Measurements from ENCODE around the gene RABEP1. TPM values are rescaled to one million over a fixed set of nuclear protein-coding genes. Genes with fewer than 3 reads are reported as not detected.

The RABEP1 gene
- total RNA-seq, 1 experiment from 2014 or later, result 71.3 TPM

GRCh38 chr17:5309851-5310250 is 27.8 kb downstream of the RABEP1 start:
- H3K36me3 ChIP-seq (ENCODE audit: insufficient read depth, low read length, poor library complexity, severe bottlenecking), result no peaks in the 10 kb centered on the region
- no peaks in the 10 kb centered on the region for H3K4me1 ChIP-seq (ENCODE audit: insufficient read depth, low read length, poor library complexity, severe bottlenecking)
- no peak for DNase-seq (ENCODE audit: low spot score)
- CTCF ChIA-PET, result no interaction called here
- POLR2A ChIA-PET (ENCODE audit: low non-redundant PET), result interaction anchor here (0.6 kb wide), 1 partner anchor 323 kb away, joined by 3 read pairs; no protein-coding TSS in a partner anchor
- no peak overlapping the region for H3K4me3 ChIP-seq (ENCODE audit: low read depth, low read length, poor library complexity, severe bottlenecking)
- TF ChIP-seq EZH2 (IDR thresholded peaks at IDR 0.05; ENCODE audit: borderline replicate concordance, low read depth, low read length, poor library complexity, severe bottlenecking) (no peak), CTCF (conservative IDR thresholded peaks at IDR 0.05; ENCODE audit: low read depth, low read length) (no peak)
- intact Hi-C loops (cut with micrococcal nuclease; ENCODE audit: unreplicated experiment), result no loop called here
- no peaks in the 10 kb centered on the region for H3K27me3 ChIP-seq (replicated peaks; ENCODE audit: insufficient read depth, low read depth, low read length, poor library complexity)
- no TSS peak for BruUV-seq (replicated peaks)
- no peak overlapping the region for H3K27ac ChIP-seq (ENCODE audit: low read depth, low read length, poor library complexity, severe bottlenecking)
- H3K9me3 ChIP-seq (ENCODE audit: low read depth, low read length, poor library complexity, severe bottlenecking), result no peaks in the 10 kb centered on the region

- ChIA-PET CTCF (no interaction called here), POLR2A (ENCODE audit: low non-redundant PET) (no interaction called here)
- intact Hi-C loops (cut with micrococcal nuclease; ENCODE audit: unreplicated experiment), result no loop called here
- TF ChIP-seq EZH2 (IDR thresholded peaks at IDR 0.05; ENCODE audit: borderline replicate concordance, low read depth, low read length, poor library complexity, severe bottlenecking) (no peak), CTCF (conservative IDR thresholded peaks at IDR 0.05; ENCODE audit: low read depth, low read length) (no peak)
- Histone ChIP-seq H3K4me3 (ENCODE audit: low read depth, low read length, poor library complexity, severe bottlenecking) (no peak overlapping the region), H3K27me3 (replicated peaks; ENCODE audit: insufficient read depth, low read depth, low read length, poor library complexity) (no peaks in the 10 kb centered on the region), H3K4me1 (ENCODE audit: insufficient read depth, low read length, poor library complexity, severe bottlenecking) (no peaks in the 10 kb centered on the region), H3K27ac (ENCODE audit: low read depth, low read length, poor library complexity, severe bottlenecking) (no peak overlapping the region), H3K36me3 (ENCODE audit: insufficient read depth, low read length, poor library complexity, severe bottlenecking) (peaks cover 5% of the 10 kb centered on the region), H3K9me3 (ENCODE audit: low read depth, low read length, poor library complexity, severe bottlenecking) (no peaks in the 10 kb centered on the region)
- BruUV-seq (replicated peaks), result no TSS peak
- DNase-seq (ENCODE audit: low spot score), result no peak
Observed at GRCh38 chr17:5325851-5326250, 43.8 kb downstream of the RABEP1 start.

- no TSS peak for BruUV-seq (replicated peaks)
- CTCF ChIA-PET, result no interaction called here
Observed at GRCh38 chr17:5329784-5330557, 47.9 kb downstream of the RABEP1 start.

More at GRCh38 chr17:5329784-5330557, 47.9 kb downstream of the RABEP1 start:
- Histone ChIP-seq H3K9me3 (ENCODE audit: low read depth, low read length, poor library complexity, severe bottlenecking) (no peaks in the 10 kb centered on the region), H3K27me3 (replicated peaks; ENCODE audit: insufficient read depth, low read depth, low read length, poor library complexity) (no peaks in the 10 kb centered on the region), H3K27ac (ENCODE audit: low read depth, low read length, poor library complexity, severe bottlenecking) (no peak overlapping the region), H3K4me3 (ENCODE audit: low read depth, low read length, poor library complexity, severe bottlenecking) (no peak overlapping the region), H3K36me3 (ENCODE audit: insufficient read depth, low read length, poor library complexity, severe bottlenecking) (peaks cover 8% of the 10 kb centered on the region), H3K4me1 (ENCODE audit: insufficient read depth, low read length, poor library complexity, severe bottlenecking) (no peaks in the 10 kb centered on the region)
- intact Hi-C loops (cut with micrococcal nuclease; ENCODE audit: unreplicated experiment), result no loop called here
- POLR2A ChIA-PET (ENCODE audit: low non-redundant PET), result interaction anchor here (0.6 kb wide), 1 partner anchor 692 kb away, joined by 14 read pairs; no protein-coding TSS in a partner anchor
- no peak for DNase-seq (ENCODE audit: low spot score)
- TF ChIP-seq CTCF (conservative IDR thresholded peaks at IDR 0.05; ENCODE audit: low read depth, low read length) (no peak), EZH2 (IDR thresholded peaks at IDR 0.05; ENCODE audit: borderline replicate concordance, low read depth, low read length, poor library complexity, severe bottlenecking) (no peak)

Measured in A673 (cell line).